ENCODE measurements around the gene ZNF236. TPM values are rescaled to one million over a fixed set of nuclear protein-coding genes. Genes with fewer than 3 reads are reported as not detected.
A peak's percentile ranks its signal among the peaks of the same experiment; 100 is the strongest.
"Not testable (repeated sequence)": the region's sequence is repeated elsewhere in the genome, so short reads cannot be mapped to it uniquely, and the experiment has no call there.

Gene ZNF236
- total RNA-seq = 10 to 100 TPM; 21.0 to 36.3 (median 31.8) TPM

DNA sequence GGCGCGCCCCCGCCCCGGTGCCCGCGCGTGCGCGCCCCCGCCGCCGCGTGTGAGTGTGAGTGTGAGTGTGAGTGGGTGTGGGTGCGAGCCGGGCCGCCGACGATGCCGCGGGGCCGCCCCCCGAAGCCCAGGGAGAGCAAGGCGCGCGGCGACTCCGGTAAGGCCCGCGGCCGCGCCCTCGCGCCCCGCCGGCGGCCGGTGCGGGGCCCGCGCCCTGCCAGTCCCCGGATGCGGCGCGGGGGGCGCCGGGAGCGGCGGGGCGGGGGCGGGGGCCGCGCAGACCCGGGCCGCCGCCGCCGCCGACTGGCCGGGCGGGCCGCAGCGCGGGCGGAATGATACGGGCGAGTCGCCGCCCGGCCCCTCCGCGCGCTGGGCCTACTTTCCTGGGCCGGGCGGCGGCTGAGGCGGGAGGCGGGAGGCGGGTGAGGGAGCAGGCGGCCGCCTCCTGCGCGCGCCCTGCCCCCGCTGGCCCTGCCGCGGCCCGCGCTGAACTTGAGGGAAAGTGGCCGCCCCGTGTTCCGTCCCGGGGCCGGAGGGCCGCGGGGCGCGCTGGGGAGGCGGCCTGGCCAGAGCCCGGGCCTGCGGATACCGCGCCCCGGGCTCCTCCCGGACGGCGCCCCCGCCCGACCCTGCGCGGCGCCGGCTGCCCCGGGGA lies at the start of gene ZNF236:
TSS of gene ZNF236 (plus strand) at position 52 of the 655 bp plus-strand sequence. CDS start at position 103, 51 bp downstream.
- no peaks in the 10 kb centered on the region for H3K27me3 ChIP-seq
- WGBS, 2 donors = 0 to 1% methylated on average over 9 to 25 of the region's 113 CpGs
- DNase-seq (ENCODE audit: low spot score in 2 of 2) = peak; percentile 50 to 64

DNA sequence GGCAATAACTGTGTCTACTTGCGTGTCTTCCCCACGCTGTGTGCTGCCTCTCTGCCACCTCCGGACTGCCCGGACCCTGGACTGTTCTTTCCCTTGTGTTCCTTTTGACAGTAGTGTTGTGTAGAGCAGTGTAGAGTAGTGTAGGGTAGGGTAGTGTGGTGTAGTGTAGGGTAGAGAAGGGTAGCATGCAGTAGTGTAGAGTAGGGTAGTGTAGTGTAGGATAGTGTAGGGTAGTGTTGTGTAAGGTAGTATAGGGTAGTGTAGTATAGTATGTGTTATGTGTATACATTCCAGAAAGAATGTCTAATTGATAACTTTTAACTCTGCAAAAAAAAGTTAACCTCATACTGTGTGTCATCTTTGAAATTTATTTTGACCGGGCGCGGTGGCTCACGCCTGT lies 49.7 kb upstream of the ZNF236 start:
- WGBS, 2 donors = 76 to 92% methylated on average over 8 of the region's 8 CpGs

More for the DNA sequence above, at the start of gene ZNF236:
- no peaks in the 10 kb centered on the region for H3K36me3 ChIP-seq
- no peaks in the 10 kb centered on the region for H3K9me3 ChIP-seq
- TF ChIP-seq POLR2A (IDR thresholded peaks at IDR 0.05) (peak; percentile 31 to 75), EP300 (IDR thresholded peaks at IDR 0.05) (peak in 1 of 2 donors; percentile 30)
- TF ChIP-seq, protein P1, sequence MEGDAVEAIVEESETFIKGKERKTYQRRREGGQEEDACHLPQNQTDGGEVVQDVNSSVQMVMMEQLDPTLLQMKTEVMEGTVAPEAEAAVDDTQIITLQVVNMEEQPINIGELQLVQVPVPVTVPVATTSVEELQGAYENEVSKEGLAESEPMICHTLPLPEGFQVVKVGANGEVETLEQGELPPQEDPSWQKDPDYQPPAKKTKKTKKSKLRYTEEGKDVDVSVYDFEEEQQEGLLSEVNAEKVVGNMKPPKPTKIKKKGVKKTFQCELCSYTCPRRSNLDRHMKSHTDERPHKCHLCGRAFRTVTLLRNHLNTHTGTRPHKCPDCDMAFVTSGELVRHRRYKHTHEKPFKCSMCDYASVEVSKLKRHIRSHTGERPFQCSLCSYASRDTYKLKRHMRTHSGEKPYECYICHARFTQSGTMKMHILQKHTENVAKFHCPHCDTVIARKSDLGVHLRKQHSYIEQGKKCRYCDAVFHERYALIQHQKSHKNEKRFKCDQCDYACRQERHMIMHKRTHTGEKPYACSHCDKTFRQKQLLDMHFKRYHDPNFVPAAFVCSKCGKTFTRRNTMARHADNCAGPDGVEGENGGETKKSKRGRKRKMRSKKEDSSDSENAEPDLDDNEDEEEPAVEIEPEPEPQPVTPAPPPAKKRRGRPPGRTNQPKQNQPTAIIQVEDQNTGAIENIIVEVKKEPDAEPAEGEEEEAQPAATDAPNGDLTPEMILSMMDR (IDR thresholded peaks at IDR 0.05) = peak in 1 of 5 experiments; percentile 24
- peak within 1 kb of the TSS; percentile 75 to 97 (median 90) for H3K4me3 ChIP-seq
- peak within 1 kb of the TSS; percentile 93 to 99 (median 98) for H3K27ac ChIP-seq
- H3K4me1 ChIP-seq = peaks cover 0 to 52% (median 11%) of the 10 kb centered on the region in 4 donors

DNA sequence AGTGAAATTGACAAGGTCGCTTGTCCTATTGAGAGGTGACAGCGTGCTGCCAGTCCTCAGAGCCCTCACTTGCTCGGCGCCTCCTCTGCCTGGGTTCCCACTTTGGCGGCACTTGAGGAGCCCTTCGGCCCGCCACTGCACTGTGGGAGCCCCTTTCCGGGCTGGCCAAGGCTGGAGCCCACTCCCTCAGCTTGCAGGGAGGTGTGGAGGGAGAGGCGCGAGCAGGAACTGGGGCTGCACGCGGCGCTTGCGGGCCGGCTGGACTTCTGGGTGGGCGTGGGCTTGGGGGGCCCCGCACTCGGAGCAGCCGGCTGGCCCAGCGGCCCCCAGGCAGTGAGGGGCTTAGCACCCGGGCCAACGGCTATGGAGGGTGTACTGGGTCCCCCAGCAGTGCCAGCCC lies 45.3 kb upstream of the ZNF236 start:
- H3K4me1 ChIP-seq = peaks cover 0 to 12% (median 3%) of the 10 kb centered on the region in 4 donors
- not testable (repeated sequence) for H3K27ac ChIP-seq; H3K27me3 ChIP-seq; H3K4me3 ChIP-seq; DNase-seq (ENCODE audit: low spot score in 2 of 2); H3K9me3 ChIP-seq; H3K36me3 ChIP-seq
- 97 to 98% methylated on average over 12 to 16 of the region's 22 CpGs for WGBS, 2 donors

More for the DNA sequence above, 49.7 kb upstream of the ZNF236 start:
- H3K36me3 ChIP-seq = no peaks in the 10 kb centered on the region
- no peak for DNase-seq (ENCODE audit: low spot score in 2 of 2)
- H3K4me3 ChIP-seq = no peak overlapping the region
- no peaks in the 10 kb centered on the region for H3K9me3 ChIP-seq
- H3K27me3 ChIP-seq = no peaks in the 10 kb centered on the region
- H3K27ac ChIP-seq = peak overlapping the region in 3 of 4 donors; percentile 19 to 94 (median 85)
- TF ChIP-seq POLR2A (IDR thresholded peaks at IDR 0.05) (no peak), EP300 (IDR thresholded peaks at IDR 0.05) (no peak)
- TF ChIP-seq, protein P1 (IDR thresholded peaks at IDR 0.05) = no peak
- peaks cover 0 to 26% (median 4%) of the 10 kb centered on the region in 4 donors for H3K4me1 ChIP-seq

DNA sequence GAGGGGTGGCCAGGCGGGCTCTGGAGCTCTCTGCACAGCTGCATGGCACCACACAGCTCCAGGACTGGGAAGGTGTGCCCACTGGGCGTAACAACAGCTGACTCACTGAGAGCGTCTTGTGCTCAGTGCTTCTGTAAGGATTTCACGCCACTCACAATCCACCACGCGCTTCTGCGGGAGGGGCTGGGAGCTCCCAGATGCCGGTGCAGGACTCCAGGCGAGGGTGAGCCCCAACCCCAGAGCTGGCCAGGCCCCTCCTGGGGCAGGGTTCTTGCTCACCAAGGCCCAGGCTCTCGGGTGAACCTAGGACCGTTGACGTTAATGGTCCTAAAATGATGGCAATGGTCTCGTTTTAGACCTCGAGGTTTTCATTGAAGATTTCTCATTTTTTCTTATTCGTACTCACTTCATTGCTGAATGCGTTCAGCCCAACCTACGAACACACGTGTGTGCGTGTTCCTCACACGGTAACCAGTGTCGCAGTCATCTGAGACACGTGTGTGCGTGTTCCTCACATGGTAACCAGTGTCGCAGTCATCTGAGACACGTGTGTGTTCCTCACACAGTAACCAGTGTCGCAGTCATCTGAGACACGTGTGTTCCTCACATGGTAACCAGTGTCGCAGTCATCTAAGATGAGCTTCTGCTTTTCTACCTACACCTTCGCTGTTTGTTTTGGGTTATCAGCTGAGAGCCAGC lies 38.4 kb upstream of the ZNF236 start:
- no peak overlapping the region for H3K4me3 ChIP-seq
- 91 to 93% methylated on average over 26 to 28 of the region's 29 CpGs for WGBS, 2 donors

DNA sequence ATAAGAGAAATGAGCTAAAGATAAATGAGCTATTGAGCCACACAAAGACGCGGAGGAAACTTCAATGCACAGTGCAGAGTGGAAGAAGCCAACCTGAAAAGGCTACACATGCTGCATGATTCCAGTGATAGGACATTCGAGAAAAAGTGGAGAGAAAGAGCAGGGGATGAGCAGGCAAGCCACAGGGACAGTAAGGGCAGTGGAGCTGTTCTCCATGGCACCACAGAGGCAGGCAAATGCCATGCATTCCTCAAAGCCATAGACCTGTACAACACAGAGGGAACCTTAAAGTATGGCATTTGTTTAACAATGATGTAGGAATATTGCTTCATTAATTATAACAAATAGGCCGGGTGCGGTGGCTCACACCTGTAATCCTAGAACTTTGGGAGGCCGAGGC lies 36.5 kb upstream of the ZNF236 start:
- no peaks in the 10 kb centered on the region for H3K27me3 ChIP-seq
- no peaks in the 10 kb centered on the region for H3K4me1 ChIP-seq
- H3K36me3 ChIP-seq = no peaks in the 10 kb centered on the region
- TF ChIP-seq, protein P1 (IDR thresholded peaks at IDR 0.05) = no peak
- H3K27ac ChIP-seq = no peak overlapping the region
- DNase-seq (ENCODE audit: low spot score in 2 of 2) = no peak
- WGBS, 2 donors = 89 to 91% methylated on average over 6 of the region's 6 CpGs
- peaks cover 0 to 2% (median 0%) of the 10 kb centered on the region in 4 donors for H3K9me3 ChIP-seq
- H3K4me3 ChIP-seq = no peak overlapping the region

More for the DNA sequence above, 38.4 kb upstream of the ZNF236 start:
- Histone ChIP-seq H3K9me3 (no peaks in the 10 kb centered on the region), H3K27me3 (no peaks in the 10 kb centered on the region), H3K36me3 (no peaks in the 10 kb centered on the region), H3K4me1 (no peaks in the 10 kb centered on the region), H3K27ac (no peak overlapping the region)
- TF ChIP-seq, protein P1 (IDR thresholded peaks at IDR 0.05) = no peak
- no peak for TF ChIP-seq EP300 (IDR thresholded peaks at IDR 0.05)
- TF ChIP-seq POLR2A (IDR thresholded peaks at IDR 0.05) = no peak
- DNase-seq (ENCODE audit: low spot score in 2 of 2) = no peak

Data from tibial nerve (tissue), 4 donors.